GM23338 (cell line): ENCODE data around the gene SMOC1.

ENCODE experiments used
- CREB1 ChIP-seq: fragments of 250-450 bp; sonication (Bioruptor Pico); IDR thresholded peaks from 2 replicates; pipeline ENCODE4 v1.5.0; 2020; ENCODE audit warnings: low read depth, mild to moderate bottlenecking, moderate library complexity
- EZH2 ChIP-seq: fragments of 200-600 bp; sonication (generic); IDR thresholded peaks from one replicate; pipeline ENCODE4 v1.8.0; 2017; ENCODE audit warnings: antibody characterized with exemption, mild to moderate bottlenecking, low read depth; ENCODE audit not compliant: unreplicated experiment
- EZH2phosphoT487 ChIP-seq: fragments of 200-600 bp; sonication (generic); IDR thresholded peaks from one replicate; pipeline ENCODE4 v1.8.1; 2018; ENCODE audit warnings: antibody characterized with exemption; ENCODE audit not compliant: unreplicated experiment
- POLR2AphosphoS5 ChIP-seq: IDR thresholded peaks from 2 replicates; pipeline ENCODE4 v1.6.1; 2016; ENCODE audit warnings: antibody characterized with exemption, low read depth
- STAT1 ChIP-seq: IDR thresholded peaks from one replicate; pipeline ENCODE4 v1.6.1; 2016; ENCODE audit warnings: antibody characterized with exemption; ENCODE audit not compliant: unreplicated experiment
- TF ChIP-seq, protein P1 (sequence below), 2 experiments: fragments of 200-600 bp in 1 of 2; sonication (generic) in 1 of 2; conservative IDR thresholded peaks; 2 replicates each; pipeline versions ENCODE4 v1.5.1 to v1.6.1; 2016 to 2017; ENCODE audit warnings: antibody characterized with exemption in 2 of 2, low read depth in 2 of 2, mild to moderate bottlenecking in 2 of 2, moderate library complexity in 1 of 2
- TF ChIP-seq, protein P2 (sequence below): IDR thresholded peaks from one replicate; pipeline ENCODE4 v1.6.1; 2018; ENCODE audit warnings: antibody characterized with exemption; ENCODE audit not compliant: unreplicated experiment

DNA sequence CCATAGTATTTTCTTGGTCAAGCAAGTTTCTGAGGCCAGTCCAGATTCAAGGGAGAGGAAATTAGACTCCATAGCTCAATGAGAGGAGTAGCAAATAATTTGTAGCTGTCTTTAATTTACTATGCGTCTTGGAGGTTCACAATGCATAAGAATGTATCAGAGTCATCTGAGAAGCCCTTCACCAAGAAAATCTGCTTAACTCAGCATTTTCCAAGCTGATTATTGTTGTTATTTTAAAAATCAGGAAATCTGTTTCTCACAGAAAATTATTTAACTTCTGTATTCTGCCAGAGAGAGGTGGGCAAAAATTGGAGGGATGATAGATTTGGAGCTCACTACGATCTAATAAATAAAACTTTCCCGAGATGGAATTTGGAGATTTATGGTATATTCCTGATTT is 72.0 kb downstream of the SMOC1 start:
- no peak for TF ChIP-seq EZH2phosphoT487
- TF ChIP-seq POLR2AphosphoS5 = no peak
- TF ChIP-seq, protein P1, sequence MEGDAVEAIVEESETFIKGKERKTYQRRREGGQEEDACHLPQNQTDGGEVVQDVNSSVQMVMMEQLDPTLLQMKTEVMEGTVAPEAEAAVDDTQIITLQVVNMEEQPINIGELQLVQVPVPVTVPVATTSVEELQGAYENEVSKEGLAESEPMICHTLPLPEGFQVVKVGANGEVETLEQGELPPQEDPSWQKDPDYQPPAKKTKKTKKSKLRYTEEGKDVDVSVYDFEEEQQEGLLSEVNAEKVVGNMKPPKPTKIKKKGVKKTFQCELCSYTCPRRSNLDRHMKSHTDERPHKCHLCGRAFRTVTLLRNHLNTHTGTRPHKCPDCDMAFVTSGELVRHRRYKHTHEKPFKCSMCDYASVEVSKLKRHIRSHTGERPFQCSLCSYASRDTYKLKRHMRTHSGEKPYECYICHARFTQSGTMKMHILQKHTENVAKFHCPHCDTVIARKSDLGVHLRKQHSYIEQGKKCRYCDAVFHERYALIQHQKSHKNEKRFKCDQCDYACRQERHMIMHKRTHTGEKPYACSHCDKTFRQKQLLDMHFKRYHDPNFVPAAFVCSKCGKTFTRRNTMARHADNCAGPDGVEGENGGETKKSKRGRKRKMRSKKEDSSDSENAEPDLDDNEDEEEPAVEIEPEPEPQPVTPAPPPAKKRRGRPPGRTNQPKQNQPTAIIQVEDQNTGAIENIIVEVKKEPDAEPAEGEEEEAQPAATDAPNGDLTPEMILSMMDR (conservative IDR thresholded peaks at IDR 0.05; ENCODE audit: low read depth in 2 of 2) = no peak
- no peak for TF ChIP-seq CREB1 (CRISPR knock-in tag)
- no peak for TF ChIP-seq EZH2
- TF ChIP-seq, protein P2, sequence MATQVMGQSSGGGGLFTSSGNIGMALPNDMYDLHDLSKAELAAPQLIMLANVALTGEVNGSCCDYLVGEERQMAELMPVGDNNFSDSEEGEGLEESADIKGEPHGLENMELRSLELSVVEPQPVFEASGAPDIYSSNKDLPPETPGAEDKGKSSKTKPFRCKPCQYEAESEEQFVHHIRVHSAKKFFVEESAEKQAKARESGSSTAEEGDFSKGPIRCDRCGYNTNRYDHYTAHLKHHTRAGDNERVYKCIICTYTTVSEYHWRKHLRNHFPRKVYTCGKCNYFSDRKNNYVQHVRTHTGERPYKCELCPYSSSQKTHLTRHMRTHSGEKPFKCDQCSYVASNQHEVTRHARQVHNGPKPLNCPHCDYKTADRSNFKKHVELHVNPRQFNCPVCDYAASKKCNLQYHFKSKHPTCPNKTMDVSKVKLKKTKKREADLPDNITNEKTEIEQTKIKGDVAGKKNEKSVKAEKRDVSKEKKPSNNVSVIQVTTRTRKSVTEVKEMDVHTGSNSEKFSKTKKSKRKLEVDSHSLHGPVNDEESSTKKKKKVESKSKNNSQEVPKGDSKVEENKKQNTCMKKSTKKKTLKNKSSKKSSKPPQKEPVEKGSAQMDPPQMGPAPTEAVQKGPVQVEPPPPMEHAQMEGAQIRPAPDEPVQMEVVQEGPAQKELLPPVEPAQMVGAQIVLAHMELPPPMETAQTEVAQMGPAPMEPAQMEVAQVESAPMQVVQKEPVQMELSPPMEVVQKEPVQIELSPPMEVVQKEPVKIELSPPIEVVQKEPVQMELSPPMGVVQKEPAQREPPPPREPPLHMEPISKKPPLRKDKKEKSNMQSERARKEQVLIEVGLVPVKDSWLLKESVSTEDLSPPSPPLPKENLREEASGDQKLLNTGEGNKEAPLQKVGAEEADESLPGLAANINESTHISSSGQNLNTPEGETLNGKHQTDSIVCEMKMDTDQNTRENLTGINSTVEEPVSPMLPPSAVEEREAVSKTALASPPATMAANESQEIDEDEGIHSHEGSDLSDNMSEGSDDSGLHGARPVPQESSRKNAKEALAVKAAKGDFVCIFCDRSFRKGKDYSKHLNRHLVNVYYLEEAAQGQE = no peak
- no peak for TF ChIP-seq STAT1
